GM19324 (cell line): ENCODE results near the gene INHBB.

Experiments
- ATAC-seq: cut with Tn5 transposase; IDR thresholded peaks from one replicate; pipeline ENCODE4 v1.9.1; 2021; ENCODE audit warnings: mild to moderate bottlenecking, moderate library complexity; ENCODE audit not compliant: unreplicated experiment, low FRiP score

INHBB gene

GRCh38 chr2:120336749-120337148 lies 9.2 kb upstream of the INHBB start:
- ATAC-seq, result no peak

GRCh38 chr2:120338015-120338414 lies 7.9 kb upstream of the INHBB start:
- ATAC-seq, result no peak

GRCh38 chr2:120341977-120342376 lies 4.0 kb upstream of the INHBB start:
- no peak for ATAC-seq

- ATAC-seq, result no peak
These were observed 3.5 kb upstream of the INHBB start for GRCh38 chr2:120342446-120342845.

DNA sequence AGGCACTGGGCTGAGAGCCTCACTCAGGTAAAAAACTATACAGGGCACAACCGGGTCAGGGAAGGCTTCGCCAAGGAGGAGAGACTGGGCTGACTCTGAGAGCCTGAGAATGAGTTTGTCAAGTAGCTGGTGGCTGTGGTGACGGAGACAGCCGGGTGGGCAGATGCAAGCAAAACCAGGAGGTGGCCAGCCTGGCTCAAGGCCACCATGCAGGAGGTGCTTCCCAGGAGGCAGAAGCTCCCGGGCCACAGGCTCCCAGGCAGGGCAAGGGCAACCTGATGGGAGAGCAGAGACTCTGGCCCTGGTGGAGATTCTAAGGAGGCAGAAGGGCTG lies 2.9 kb upstream of the INHBB start:
- no peak for ATAC-seq

DNA sequence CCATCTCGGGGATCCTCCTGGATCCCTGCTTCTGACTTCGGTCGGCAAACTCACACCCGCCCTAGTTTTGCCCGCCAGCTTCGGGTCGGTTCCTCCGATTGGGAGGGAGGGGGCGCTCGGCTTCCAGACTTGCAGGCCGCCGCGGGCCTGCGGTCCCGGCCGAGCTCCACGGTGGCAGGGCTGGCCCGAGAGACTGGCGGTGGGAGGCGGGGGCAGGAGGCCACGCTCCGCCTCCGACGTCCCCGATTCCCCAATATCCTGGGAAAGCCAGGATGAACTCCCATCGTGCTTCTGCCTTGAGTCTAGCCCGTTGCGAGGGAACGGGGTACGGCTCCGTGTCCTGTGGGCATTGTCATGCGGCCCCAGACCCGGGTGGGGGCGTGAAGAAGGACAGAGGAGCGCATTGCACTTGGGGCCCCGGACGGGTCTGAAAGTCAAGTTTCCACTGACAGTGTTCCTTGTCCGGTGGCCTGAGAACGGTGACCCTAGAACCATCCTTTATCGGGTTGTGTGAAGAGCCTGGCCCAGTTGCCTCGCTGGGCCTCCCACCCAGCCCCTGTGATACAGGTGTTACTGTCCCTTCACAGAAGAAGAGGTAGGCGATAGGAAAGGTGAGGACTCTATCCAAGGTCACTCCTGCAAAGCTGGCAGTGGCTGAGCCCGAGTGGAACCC lies 2.4 kb upstream of the INHBB start:
- no peak for ATAC-seq

GRCh38 chr2:120344214-120344975 lies 1.5 kb upstream of the INHBB start:
- no peak for ATAC-seq

GRCh38 chr2:120344976-120345581 lies 857 bp upstream of the INHBB start:
- no peak for ATAC-seq

DNA sequence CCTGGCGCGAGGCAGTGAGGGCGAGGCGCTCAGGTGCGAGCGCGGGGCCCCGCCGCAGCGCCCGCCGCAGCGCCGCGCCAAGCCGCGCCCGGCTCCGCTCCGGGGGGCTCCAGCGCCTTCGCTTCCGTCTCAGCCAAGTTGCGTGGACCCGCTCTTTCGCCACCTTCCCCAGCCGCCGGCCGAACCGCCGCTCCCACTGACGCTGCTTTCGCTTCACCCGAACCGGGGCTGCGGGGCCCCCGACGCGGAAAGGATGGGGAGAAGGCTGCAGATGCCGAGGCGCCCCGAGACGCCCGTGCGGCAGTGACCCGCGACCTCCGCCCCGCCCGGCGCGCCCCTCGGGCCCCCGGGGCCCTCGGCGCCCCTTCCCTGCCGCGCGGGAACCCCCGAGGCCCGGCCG lies 328 bp upstream of the INHBB start:
- no peak for ATAC-seq

- no peak for ATAC-seq
These were observed 877 bp downstream of the INHBB start for GRCh38 chr2:120346667-120347358.

- no peak for ATAC-seq
These were observed 1.6 kb downstream of the INHBB start for GRCh38 chr2:120347396-120348060.

- ATAC-seq, result no peak
These were observed 2.3 kb downstream of the INHBB start for GRCh38 chr2:120348134-120348736.

DNA sequence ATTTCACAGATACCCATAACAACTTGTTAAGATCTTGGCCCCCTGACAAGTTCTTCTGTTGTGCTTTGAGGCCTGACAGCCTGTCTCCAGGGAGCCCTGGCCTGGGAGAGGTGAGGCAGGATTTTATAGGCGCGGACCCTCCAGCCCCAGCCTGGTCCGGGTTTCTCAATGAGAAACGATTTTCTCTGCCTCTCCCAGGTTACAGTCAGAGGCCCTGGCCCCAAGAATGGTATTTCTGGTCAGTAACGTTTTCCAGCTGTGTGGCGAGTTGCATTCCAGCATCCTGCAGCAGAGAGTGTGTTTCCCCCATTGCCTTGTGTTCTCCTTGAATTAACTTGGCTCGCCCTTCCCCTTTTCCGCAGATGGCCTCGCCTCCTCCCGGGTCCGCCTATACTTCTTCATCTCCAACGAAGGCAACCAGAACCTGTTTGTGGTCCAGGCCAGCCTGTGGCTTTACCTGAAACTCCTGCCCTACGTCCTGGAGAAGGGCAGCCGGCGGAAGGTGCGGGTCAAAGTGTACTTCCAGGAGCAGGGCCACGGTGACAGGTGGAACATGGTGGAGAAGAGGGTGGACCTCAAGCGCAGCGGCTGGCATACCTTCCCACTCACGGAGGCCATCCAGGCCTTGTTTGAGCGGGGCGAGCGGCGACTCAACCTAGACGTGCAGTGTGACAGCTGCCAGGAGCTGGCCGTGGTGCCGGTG lies 3.0 kb downstream of the INHBB start:
- ATAC-seq, result no peak

- no peak for ATAC-seq
These were observed 3.5 kb downstream of the INHBB start for GRCh38 chr2:120349440-120349921.

DNA sequence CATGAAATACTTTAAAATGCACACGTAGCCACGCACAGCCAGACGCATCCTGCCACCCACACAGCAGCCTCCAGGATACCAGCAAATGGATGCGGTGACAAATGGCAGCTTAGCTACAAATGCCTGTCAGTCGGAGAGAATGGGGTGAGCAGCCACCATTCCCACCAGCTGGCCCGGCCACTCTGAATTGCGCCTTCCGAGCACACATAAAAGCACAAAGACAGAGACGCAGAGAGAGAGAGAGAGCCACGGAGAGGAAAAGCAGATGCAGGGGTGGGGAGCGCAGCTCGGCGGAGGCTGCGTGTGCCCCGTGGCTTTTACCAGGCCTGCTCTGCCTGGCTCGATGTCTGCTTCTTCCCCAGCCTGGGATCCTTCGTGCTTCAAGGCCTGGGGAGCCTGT lies 4.1 kb downstream of the INHBB start:
- no peak for ATAC-seq

- ATAC-seq, result no peak
These were observed 4.9 kb downstream of the INHBB start for GRCh38 chr2:120350801-120351320.

DNA sequence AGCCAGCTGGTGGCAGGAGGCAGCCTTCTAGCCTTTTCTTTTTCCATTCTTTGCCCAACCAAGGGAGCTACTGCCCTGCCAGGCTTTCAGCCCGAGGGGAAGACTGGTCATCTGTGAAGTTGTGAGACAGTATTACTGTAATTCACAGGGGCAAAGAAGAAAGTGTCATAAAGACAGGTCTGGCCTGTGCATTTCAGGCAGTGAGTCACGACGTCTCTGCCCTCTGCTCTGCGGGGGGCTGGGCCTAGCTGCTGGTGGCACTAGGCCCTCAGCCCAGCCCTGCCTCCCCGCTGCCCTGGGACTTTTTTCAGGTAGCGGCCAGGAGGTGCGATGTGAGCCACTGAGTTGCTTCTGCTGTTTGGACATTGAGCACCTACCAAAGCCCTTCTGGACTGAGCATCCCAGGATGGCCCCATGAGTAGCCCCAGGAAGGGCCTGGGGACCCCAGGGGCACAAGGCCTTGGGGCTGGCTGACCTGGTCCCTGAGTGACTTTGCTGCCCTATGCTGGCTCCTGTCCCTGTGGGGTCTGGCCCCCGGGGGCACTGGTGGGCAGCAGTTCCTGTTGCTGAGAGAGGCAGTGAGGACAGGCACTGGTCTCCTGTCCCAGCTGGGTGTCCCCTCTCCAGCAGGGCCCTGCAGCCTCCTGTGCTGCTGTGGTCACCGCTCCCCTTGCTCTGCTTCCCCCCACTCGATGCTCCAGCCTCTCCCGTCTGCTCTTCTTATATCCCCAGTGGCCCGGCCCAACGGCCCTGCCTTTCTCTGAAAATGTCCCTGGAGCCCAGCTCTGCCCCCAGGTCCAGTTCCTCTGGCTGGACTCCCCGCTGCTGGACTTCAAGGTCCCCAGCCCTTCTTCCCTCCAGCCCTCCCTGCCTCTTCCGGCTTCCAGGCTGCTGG lies 7.0 kb downstream of the INHBB start:
- ATAC-seq, result no peak

DNA sequence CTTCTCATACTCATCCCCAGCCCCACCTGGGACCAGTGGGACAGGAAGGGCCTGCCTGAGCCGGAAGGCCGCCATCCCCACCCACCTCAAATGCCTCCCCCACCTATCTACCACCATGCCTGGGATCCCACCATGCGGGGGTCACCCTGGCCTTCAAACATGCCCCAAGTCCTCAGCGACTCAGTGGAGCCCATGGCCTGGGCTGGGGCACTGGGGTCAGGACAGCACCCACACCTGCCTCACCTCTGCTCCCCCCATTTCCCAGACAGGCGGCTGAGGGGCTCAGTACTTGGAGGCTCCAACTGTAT lies 7.6 kb downstream of the INHBB start:
- ATAC-seq, result no peak

- ATAC-seq, result no peak
These were observed 8.0 kb downstream of the INHBB start for GRCh38 chr2:120353931-120354330.
